HG03159 (cell line): ENCODE data around the gene CEP85.
A peak's percentile ranks its signal among the peaks of the same experiment; 100 is the strongest.
"Not testable (repeated sequence)": the region's sequence is repeated elsewhere in the genome, so short reads cannot be mapped to it uniquely, and the experiment has no call there.

Experiments
- ATAC-seq: cut with Tn5 transposase; IDR thresholded peaks from one replicate; pipeline ENCODE4 v1.9.1; 2021; ENCODE audit warnings: mild to moderate bottlenecking, moderate library complexity; ENCODE audit not compliant: unreplicated experiment

Gene CEP85

DNA sequence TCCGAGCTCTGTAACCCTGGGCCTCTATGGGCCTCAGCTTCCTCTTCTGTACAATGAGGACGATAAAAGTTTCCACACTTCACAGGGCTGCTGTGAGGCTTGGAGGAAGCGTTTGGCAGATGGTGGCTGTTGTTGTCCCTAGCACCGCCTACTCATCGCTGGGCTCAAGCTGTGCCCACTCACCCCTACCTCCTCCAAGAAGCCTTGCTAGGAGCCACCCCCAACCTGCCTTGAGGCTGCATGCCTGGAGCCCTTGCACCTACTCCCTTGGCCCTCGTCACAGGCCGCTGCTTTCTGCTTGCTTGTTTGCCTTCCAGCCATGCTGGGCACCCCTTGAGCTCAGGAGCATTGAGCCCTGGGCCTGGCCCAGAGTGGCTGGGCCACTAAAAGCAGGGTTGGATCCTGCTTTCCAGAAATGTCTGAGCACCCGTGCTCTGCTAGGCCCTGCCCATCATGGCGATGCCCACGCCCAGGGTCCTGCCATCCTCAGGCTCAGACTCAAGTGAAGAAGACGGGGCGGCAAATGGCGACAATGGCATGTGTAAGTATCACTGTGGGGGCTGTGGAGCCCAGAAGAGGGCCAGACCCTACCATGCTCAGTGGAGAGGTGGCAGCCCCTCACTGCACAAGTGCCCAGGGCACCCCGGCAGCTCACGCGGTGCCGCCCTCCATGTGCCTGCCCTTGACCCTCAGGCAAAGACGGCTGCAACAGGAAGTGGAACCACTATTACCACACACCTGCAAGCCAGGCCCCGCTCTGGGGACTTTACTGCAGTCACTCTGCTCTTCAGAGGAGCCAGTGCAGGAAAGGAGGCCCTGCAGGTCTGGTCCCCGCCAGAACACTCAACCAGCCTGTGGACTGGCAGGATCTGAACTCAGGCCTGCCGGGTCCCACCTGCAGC lies 55.4 kb downstream of the CEP85 start:
- ATAC-seq: no peak

DNA sequence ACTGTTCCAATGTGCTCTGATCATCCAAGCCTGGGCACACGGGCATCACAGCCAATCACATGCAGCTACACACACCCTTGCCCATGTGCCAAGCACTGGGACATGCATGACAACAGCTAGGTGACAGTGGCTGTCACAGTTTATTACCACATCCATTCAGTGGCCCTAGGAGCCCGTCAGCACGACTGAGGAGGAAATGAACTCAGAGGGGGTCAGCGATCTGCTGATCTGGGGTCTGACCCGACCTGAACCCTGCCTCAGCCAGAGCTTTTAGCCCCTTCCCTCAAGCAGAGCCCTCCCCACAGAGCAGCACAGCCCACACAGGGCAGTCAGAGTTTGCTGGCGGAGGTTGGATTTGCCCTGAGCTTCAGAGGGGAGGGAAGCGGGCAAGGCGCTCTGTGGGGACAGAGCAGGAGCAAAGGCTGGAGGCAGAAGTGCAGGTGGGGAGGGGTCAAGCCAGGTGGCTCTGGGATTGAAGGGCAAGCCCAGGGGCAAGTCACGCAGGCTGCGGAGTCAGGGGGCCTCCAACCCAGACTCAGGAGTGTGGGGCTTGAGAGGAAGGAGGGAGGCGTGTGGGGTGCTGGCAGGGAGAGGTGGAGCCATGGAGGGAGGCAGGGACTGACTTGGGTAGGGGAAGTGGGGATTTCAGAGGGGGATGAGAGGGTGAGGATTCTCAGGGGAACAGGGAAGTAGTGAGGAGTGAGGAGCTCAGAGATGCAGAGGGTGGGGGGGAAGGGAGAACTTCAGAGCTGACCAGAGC lies 56.3 kb downstream of the CEP85 start:
- no peak for ATAC-seq

DNA sequence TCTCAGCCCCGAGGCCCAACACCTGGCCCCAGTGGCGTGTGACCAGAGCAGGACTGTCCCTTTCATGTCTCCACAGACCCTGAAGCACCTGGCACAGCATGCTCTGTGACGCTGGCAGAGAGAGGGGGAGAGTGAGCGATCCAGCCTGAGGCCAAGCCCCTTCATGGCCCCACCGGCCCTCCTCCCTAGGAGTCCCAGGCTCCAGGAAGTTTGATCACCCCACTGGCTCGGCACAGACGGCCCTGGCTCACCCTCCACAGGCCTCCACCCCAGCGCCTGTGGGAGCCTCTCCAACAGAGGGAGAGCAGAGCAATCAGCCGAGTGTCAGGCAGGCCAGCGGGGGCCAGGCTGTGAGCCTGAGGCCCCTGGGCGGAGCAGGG lies 56.9 kb downstream of the CEP85 start:
- ATAC-seq: no peak

DNA sequence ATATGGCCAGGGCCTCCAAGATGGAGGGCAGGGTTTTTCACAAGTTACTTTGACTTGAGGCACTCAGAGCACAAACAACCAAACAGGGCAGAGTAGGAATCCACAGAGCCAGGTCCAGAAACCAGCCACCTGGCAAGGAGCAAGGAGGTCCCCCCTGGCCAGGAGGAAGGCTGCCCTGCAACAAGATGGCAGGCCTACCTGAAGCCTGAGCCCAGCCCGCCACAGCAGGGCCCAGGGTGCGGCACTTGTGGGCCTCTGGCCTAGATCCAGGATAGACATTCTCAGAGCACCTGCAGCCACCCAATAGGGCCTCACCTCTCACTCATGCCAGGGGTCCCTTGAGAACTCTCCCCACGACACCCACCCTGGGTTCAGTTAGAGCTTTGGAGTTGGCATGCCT lies 57.4 kb downstream of the CEP85 start:
- ATAC-seq: no peak

DNA sequence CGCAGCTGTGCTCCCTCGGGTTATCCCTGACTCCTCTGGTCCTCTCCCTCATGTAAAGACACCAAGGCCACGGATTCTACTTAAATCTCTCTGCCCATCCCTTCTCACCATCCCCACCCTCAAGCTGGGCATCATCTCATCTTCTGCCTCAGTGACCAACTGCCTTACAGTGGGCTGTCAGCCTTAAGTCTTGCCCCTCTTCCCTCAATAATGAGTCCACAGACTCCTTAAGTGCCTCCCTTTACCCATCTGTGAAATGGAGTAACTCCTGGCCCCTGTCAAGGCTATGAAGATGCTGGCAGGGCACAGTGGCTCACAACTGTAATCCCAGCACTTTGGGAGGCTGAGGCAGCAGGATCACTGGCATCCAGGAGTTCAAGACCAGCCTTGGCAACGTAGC lies 57.9 kb downstream of the CEP85 start:
- no peak for ATAC-seq

DNA sequence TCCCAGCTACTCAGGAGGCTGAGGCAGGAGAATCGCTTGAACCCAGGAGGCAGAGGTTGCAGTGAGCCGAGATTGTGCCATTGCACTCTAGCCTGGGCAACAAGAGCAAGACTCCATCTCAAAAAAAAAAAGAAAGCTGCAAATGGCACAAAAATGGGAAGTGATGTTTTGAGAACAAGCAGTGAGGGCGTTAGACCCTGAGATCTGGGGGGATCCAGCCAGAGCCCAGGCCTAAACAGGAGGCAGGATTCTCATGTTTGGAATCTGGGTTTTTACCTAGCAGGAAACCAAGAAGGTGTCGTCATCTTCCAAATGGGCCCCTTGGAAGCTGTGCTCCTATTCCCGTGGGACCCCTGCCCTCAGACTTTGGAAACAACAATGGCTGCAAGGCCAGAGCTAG lies 58.7 kb downstream of the CEP85 start:
- ATAC-seq: not testable (repeated sequence)

DNA sequence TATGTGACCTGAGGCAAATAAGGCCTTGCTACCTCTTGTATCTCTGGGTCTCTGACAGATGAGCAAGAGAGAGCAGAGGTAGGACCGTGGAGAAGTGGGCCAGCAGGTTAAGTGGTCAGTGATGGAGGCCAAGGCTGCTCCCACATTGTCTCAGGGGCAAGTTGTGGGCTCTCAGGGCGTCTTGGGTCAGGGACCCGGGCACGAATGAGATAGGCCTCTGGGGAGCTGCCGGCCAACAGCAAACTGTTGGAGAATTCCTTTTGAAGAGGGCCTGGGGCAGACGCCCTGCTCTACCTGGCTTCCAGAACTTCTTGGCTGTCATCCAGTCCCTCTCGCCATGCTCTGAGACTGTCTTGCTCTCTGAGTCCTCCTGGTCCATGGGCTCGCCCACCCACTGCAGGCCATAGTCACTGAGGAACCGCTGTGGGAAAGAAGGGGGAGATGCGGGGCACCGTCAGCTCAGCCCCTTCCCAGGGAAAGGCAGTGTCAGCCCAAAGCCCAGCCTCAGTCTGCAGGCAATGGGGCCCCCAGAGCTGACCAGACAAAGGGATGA lies 60.0 kb downstream of the CEP85 start:
- ATAC-seq: no peak

DNA sequence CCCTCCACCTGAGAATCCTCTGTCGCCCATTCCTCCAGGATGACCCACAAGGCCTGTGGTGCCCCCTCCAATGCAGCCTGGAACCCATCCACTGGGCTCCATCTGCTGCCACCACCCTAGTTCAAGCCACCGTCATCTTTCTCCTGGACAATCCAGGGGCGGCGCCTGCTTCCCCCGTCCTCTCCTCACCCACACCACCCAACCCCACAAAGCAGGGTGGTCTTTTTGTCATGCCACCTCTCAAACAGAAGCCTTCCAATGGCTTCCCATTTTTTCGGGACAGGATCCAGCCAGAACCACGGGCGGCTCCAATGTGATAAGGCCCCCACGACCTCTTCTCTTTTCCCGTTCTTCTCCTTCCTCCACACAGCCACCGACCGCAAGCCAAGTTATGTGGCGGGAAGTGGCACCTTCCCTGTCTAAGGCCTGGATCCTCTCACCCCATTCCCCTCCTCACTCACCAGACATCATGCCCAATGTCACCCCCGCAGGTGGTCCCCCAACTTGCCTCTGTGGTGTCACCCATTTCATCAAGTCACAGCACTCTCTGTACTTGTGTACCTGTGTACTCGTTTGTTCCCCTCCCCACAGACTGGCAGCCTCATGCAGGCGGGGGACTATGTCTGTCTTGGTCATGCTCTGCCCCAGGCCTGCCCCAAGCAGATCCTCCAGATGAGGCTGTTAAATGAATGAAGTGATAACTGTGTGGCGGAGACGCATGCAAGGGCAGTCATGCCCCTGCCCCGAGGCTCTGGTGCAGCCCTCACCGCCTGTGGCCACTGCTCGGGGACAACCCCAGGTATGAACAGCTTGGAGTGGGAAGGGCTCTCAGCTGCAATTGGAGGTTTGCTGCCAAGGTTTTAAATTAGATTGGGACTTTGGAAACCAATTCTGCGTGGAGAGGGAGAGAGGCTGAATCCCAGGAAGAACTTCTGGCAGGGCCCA lies 61.5 kb downstream of the CEP85 start:
- ATAC-seq: no peak

DNA sequence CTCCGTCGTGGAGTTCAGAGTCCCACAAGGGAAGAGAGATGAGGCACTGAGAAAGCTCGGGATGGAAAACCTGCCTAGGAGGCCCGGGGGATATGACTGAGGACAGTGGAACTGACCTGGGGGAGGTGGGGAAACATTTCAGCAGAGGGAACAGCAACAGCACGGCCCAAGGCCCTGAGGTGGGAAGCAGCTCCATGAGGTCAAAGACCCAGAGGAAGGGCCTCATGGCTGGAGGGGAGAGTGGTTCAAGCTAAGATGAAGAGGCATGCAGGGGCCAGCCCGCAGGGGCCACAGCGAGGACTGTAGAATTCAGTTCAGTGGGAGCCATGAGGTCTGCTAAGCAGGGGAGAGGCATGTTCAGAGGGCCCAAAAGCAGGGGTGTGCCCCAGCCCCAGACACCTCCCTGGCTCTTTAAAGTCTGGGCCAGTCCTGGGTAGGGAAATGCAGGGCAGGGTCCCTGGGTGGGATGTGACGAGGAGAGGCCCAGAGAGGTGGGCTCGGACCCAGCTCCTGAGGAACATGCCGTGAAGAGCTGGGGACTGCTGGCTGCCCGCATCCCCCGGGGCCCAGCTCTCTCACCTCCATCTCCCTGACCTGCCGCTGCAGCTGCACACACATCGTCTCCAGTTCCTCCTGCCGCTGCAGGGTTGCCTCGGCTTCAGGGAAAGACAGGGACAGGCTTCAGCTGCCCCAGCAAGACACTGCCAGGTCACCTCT lies 62.5 kb downstream of the CEP85 start:
- ATAC-seq: no peak

DNA sequence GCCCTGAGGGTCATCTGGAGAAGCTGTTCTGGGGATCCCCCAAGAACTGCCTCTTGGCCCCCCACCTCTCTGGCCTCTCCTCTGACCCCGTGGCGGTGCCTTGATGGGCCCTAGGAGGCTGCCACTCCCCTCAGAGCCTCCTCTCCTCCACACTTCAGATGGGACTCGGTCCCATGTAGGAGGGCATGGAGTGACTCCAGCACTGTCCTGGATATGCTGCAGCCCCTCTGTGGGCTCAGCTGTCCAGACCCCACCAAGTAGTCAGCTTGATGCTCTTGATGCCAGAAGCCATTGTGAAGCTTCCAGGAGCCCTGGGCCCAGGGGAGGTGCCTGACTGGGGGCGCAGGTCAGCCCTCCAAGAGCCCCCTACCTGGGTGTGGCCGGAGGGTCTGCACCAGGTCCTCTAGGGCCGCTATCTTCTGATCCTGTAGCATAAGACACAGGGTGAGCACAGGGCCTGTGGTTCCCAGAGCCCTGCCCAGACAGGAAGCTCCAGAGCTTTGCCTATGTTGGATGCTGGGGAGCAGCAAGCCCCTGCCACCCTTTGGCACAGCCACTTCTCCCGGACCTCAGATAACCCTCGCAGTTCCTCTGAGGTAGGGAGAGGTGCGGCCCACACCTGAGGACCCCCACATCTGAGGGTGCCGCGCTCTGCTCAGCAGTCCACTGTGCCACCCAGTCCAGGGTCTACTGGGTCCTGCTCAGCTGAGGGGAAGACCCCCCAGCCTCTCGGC lies 63.2 kb downstream of the CEP85 start:
- ATAC-seq: no peak

DNA sequence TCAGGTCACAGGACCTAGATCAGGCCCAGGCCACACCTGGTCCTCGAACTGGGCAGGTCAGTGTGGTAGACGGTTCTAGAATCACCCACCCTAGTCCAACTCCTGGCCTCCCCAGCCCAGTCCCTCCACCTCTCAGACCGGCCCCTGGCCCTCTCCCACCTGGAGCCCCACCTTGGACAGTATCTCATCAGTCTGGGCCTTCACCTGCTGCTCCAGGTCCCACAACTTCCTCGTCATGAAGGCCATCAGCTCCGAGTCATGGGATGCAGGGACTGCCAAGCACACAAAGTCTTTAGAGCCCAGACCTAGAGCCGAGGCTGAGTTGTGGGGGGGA lies 63.8 kb downstream of the CEP85 start:
- ATAC-seq: no peak

DNA sequence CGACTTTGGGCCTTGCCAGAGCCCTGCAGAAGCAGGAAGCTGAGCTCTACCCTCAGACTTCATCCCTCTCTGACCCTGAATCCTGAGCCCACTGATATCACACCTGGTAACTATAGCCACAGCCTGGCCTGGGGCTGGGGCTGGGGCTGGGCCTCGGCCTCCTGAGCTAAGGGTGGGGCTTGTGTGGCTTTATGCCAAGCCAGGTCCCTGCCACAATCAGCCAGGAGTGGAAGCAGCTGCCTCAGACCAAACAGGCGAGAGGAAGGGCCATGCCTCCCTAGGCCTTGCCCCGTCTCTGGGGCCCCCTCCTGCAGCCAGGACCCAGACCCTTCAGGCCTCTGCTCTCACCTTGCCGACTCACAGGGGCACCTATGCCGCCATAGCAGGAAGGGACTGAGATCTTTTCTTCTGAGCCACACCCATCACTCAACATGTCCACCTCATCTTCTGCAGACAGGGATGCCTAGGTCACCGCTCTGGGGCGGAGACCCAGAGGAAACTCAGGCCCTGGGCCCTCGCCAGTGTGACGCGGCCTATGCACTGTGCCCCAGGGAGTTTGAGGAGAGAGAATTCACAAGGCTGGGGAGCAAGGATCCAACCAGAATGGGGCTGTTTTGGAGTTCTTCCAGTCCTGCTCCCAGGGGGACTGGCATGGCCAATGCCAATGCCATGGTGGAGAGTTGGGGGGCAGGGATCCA lies 66.7 kb downstream of the CEP85 start:
- no peak for ATAC-seq

DNA sequence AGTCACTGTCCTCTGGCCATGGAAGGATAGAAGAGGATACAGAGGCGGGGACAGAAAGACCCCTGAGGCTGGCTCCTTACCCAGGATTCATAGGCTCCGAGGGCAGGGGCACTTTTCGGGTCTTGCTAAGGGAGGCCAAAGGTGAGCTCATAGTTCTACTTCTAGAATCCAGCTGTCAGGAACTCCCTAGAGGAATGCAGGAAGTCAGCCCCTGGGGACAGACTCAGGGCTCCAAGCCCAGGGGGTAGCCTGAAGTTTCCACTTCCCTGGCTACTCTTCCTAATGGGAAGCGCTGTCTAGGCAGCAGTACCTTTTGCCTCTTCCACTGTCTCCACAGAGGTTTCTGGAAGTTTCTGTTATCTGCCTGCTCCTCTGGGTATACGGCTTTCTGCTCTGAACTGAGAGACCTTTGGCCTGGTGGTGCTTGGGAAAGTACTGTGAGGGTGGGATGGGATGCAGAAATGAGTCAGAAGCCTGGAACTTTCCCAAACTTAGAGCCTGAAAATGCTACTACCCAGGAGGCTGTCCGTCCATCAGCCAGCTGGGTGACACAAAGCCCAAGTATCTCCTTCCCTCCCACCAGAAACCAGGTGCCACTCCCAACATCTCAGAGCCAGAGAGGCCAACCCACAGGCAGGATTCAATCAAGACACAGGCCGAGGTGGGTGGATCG lies 68.9 kb downstream of the CEP85 start:
- ATAC-seq: no peak

DNA sequence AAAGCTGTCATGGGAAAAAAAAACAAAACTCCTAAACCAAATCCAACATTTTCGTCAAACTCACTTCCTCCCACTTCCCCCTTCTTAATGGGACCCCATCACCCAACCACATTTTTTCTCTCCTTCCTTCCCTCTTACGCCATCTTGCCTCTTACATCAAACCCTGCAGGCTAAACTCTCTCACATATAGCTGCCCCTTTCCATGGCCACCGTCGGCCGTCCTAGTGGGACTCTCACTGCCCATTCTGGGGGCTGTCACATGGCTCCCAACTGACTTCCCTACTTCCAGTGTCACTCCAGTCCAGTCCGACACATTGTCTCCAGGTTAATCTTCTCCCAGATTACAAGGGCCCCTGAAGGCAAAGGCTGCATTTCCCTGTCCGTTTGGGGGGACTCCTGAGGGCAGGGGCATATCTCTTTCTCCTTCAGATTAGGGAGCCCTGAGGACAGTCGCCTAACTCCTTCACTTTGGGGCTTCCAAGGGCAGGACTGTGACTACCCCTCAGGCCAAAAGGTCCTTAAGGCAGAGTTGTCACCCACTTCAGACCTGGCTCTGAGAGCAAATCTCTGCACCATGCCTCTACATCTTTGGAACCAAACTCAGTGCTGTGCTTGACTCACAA lies 71.8 kb downstream of the CEP85 start:
- ATAC-seq: no peak

DNA sequence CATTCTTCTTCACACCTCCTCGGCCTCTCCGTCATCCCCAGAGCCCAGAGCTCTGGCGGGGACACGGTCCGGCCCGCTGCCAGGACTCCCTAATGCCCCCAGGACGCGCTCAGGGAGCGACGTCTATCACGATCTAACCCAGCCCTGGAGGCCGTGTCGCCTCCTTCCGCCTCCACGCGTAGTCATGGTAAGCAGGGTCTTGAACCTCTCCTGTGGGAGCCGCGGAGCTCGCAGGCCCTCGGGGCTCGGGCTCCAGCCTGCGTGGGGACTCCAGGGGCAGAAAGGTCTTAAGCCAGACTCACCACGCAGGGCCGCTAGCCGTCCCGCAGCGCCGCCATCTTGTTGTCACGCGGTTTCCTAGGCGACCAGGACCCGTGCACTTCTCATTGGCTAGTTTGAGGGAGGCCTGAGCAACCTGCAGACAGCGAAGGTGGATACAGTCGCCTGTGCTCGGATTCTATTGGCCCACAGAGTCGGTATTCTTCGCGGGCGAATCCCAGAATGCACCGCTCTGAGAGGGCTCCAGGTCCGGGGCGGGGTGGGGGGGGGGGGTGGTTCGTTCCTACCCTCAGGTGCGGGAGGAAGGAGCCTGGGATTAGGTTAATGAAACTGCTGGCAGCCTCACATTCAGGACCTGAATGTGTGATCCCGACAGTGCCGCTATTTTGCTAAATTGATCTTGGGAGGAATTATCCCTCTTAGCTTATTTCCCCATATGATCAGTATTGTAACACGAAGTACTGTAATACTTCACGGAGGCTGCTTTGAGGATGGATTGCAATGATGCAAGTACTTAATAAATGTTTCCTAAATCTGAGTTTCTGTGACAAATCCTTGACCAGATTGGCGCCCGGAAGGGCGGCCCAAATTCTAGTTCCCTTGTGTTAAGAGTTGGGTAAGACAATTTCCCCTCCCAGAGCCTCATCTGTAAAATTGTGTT lies 72.6 kb downstream of the CEP85 start, which contains the start of gene UBXN11:
UBXN11 (minus strand) TSS at position 347 of the 940 bp plus-strand sequence. CDS start 3,753 bp downstream, outside the sequence.
- peak; percentile 96 for ATAC-seq

DNA sequence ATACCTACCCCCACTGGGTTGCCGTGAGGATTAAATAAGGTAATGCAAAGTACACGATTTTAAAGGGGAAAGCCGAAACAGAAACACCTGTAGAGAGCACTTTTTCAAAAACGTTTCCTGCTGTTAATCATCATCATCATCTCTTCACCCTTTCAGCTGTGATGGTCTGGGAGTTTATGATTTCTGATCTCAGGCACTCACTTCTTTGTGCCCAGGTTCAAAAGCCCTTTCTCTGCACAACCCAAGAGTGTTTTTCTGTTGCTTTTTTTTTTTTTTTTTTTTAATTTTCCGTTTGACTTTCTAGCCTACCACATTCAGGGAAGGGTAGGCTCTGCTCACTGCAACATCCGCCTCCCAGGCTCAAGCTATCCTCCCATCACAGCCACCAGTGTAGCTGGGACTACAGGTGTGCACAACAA lies 73.4 kb downstream of the CEP85 start:
- ATAC-seq: peak; percentile 12
